T-helper 1 cell treated with Interleukin-12 subunit alpha and Interleukin-12 subunit beta and Interleukin-4 antibody, amounts not matched to agents 30 μg/mL and 1 μg/mL, for 36 hours (primary cell): ENCODE measurements around the gene ARL15.

Source experiments
- H3K27ac Mint-ChIP-seq: one replicate; pipeline ENCODE4 v1.8.0; 2021; ENCODE audit warnings: mild to moderate bottlenecking, mixed read lengths
- H3K27me3 Mint-ChIP-seq: one replicate; pipeline ENCODE4 v1.8.0; 2021; ENCODE audit warnings: low read depth, mixed read lengths
- H3K36me3 Mint-ChIP-seq: one replicate; pipeline ENCODE4 v1.8.0; 2021; ENCODE audit warnings: low read depth, mixed read lengths
- H3K4me1 Mint-ChIP-seq: one replicate; pipeline ENCODE4 v1.8.0; 2021; ENCODE audit warnings: low read depth, mixed read lengths
- H3K4me3 Mint-ChIP-seq: one replicate; pipeline ENCODE4 v1.8.0; 2021; ENCODE audit warnings: mild to moderate bottlenecking, moderate library complexity, mixed read lengths
- H3K9me3 Mint-ChIP-seq: one replicate; pipeline ENCODE4 v1.8.0; 2021; ENCODE audit warnings: mixed read lengths

The ARL15 gene

GRCh38 chr5:54282876-54283275 lies 27.5 kb downstream of the ARL15 start:
- Mint-ChIP-seq H3K36me3 (peaks cover 1% of the 10 kb centered on the region), H3K4me3 (no peak overlapping the region), H3K27ac (no peak overlapping the region), H3K9me3 (peaks cover 19% of the 10 kb centered on the region), H3K4me1 (no peaks in the 10 kb centered on the region), H3K27me3 (no peaks in the 10 kb centered on the region)

- Mint-ChIP-seq H3K9me3 (peaks cover 17% of the 10 kb centered on the region), H3K4me3 (no peak overlapping the region), H3K36me3 (peaks cover 1% of the 10 kb centered on the region), H3K4me1 (no peaks in the 10 kb centered on the region), H3K27me3 (no peaks in the 10 kb centered on the region), H3K27ac (no peak overlapping the region)
Measured at GRCh38 chr5:54281960-54282692, 28.2 kb downstream of the ARL15 start.

GRCh38 chr5:54279960-54280359 lies 30.4 kb downstream of the ARL15 start:
- Mint-ChIP-seq H3K9me3 (peaks cover 12% of the 10 kb centered on the region), H3K4me1 (no peaks in the 10 kb centered on the region), H3K27me3 (no peaks in the 10 kb centered on the region), H3K27ac (no peak overlapping the region), H3K4me3 (no peak overlapping the region), H3K36me3 (peaks cover 1% of the 10 kb centered on the region)

- no peak overlapping the region for H3K4me3 Mint-ChIP-seq
- no peaks in the 10 kb centered on the region for H3K27me3 Mint-ChIP-seq
- peaks cover 3% of the 10 kb centered on the region for H3K9me3 Mint-ChIP-seq
- H3K4me1 Mint-ChIP-seq = no peaks in the 10 kb centered on the region
- no peak overlapping the region for H3K27ac Mint-ChIP-seq
- no peaks in the 10 kb centered on the region for H3K36me3 Mint-ChIP-seq
Measured at GRCh38 chr5:54278979-54279717, 31.2 kb downstream of the ARL15 start.

- H3K36me3 Mint-ChIP-seq = no peaks in the 10 kb centered on the region
- no peak overlapping the region for H3K27ac Mint-ChIP-seq
- H3K27me3 Mint-ChIP-seq = no peaks in the 10 kb centered on the region
- no peak overlapping the region for H3K4me3 Mint-ChIP-seq
- peaks cover 3% of the 10 kb centered on the region for H3K9me3 Mint-ChIP-seq
- H3K4me1 Mint-ChIP-seq = no peaks in the 10 kb centered on the region
Measured at GRCh38 chr5:54278036-54278830, 32.1 kb downstream of the ARL15 start.

- no peaks in the 10 kb centered on the region for H3K27me3 Mint-ChIP-seq
- no peak overlapping the region for H3K4me3 Mint-ChIP-seq
- H3K4me1 Mint-ChIP-seq = no peaks in the 10 kb centered on the region
- no peaks in the 10 kb centered on the region for H3K36me3 Mint-ChIP-seq
- no peak overlapping the region for H3K27ac Mint-ChIP-seq
- H3K9me3 Mint-ChIP-seq = no peaks in the 10 kb centered on the region
Measured at GRCh38 chr5:54276048-54276447, 34.3 kb downstream of the ARL15 start.

GRCh38 chr5:54275361-54275760 lies 35.0 kb downstream of the ARL15 start:
- no peak overlapping the region for H3K27ac Mint-ChIP-seq
- H3K4me3 Mint-ChIP-seq = no peak overlapping the region
- no peaks in the 10 kb centered on the region for H3K27me3 Mint-ChIP-seq
- H3K4me1 Mint-ChIP-seq = no peaks in the 10 kb centered on the region
- H3K36me3 Mint-ChIP-seq = no peaks in the 10 kb centered on the region
- no peaks in the 10 kb centered on the region for H3K9me3 Mint-ChIP-seq

- no peak overlapping the region for H3K27ac Mint-ChIP-seq
- no peaks in the 10 kb centered on the region for H3K36me3 Mint-ChIP-seq
- no peaks in the 10 kb centered on the region for H3K4me1 Mint-ChIP-seq
- H3K27me3 Mint-ChIP-seq = no peaks in the 10 kb centered on the region
- H3K4me3 Mint-ChIP-seq = no peak overlapping the region
- H3K9me3 Mint-ChIP-seq = no peaks in the 10 kb centered on the region
Measured at GRCh38 chr5:54274944-54275343, 35.4 kb downstream of the ARL15 start.

- H3K9me3 Mint-ChIP-seq = no peaks in the 10 kb centered on the region
- H3K4me3 Mint-ChIP-seq = no peak overlapping the region
- H3K4me1 Mint-ChIP-seq = no peaks in the 10 kb centered on the region
- H3K27me3 Mint-ChIP-seq = no peaks in the 10 kb centered on the region
- H3K27ac Mint-ChIP-seq = no peak overlapping the region
- no peaks in the 10 kb centered on the region for H3K36me3 Mint-ChIP-seq
Measured at GRCh38 chr5:54273715-54274114, 36.7 kb downstream of the ARL15 start.

- no peaks in the 10 kb centered on the region for H3K27me3 Mint-ChIP-seq
- H3K27ac Mint-ChIP-seq = no peak overlapping the region
- no peak overlapping the region for H3K4me3 Mint-ChIP-seq
- no peaks in the 10 kb centered on the region for H3K36me3 Mint-ChIP-seq
- H3K4me1 Mint-ChIP-seq = no peaks in the 10 kb centered on the region
- H3K9me3 Mint-ChIP-seq = no peaks in the 10 kb centered on the region
Measured at GRCh38 chr5:54272746-54273145, 37.6 kb downstream of the ARL15 start.

GRCh38 chr5:54270326-54270725 lies 40.0 kb downstream of the ARL15 start:
- Mint-ChIP-seq H3K27ac (no peak overlapping the region), H3K36me3 (no peaks in the 10 kb centered on the region), H3K27me3 (no peaks in the 10 kb centered on the region), H3K9me3 (no peaks in the 10 kb centered on the region), H3K4me1 (no peaks in the 10 kb centered on the region), H3K4me3 (no peak overlapping the region)

GRCh38 chr5:54264574-54264973 lies 45.8 kb downstream of the ARL15 start:
- H3K36me3 Mint-ChIP-seq = no peaks in the 10 kb centered on the region
- H3K27ac Mint-ChIP-seq = no peak overlapping the region
- no peaks in the 10 kb centered on the region for H3K4me1 Mint-ChIP-seq
- peaks cover 4% of the 10 kb centered on the region for H3K27me3 Mint-ChIP-seq
- no peaks in the 10 kb centered on the region for H3K9me3 Mint-ChIP-seq
- no peak overlapping the region for H3K4me3 Mint-ChIP-seq

GRCh38 chr5:54263447-54263846 lies 46.9 kb downstream of the ARL15 start:
- no peaks in the 10 kb centered on the region for H3K4me1 Mint-ChIP-seq
- H3K4me3 Mint-ChIP-seq = no peak overlapping the region
- H3K9me3 Mint-ChIP-seq = no peaks in the 10 kb centered on the region
- H3K27me3 Mint-ChIP-seq = peaks cover 4% of the 10 kb centered on the region
- no peak overlapping the region for H3K27ac Mint-ChIP-seq
- H3K36me3 Mint-ChIP-seq = no peaks in the 10 kb centered on the region

- Mint-ChIP-seq H3K9me3 (no peaks in the 10 kb centered on the region), H3K4me3 (no peak overlapping the region), H3K27ac (no peak overlapping the region), H3K4me1 (peaks cover 2% of the 10 kb centered on the region), H3K27me3 (peaks cover 4% of the 10 kb centered on the region), H3K36me3 (no peaks in the 10 kb centered on the region)
Measured at GRCh38 chr5:54261596-54261995, 48.8 kb downstream of the ARL15 start.

GRCh38 chr5:54259981-54260380 lies 50.4 kb downstream of the ARL15 start:
- H3K4me3 Mint-ChIP-seq = no peak overlapping the region
- H3K27ac Mint-ChIP-seq = no peak overlapping the region
- H3K36me3 Mint-ChIP-seq = no peaks in the 10 kb centered on the region
- H3K27me3 Mint-ChIP-seq = peaks cover 4% of the 10 kb centered on the region
- H3K9me3 Mint-ChIP-seq = no peaks in the 10 kb centered on the region
- H3K4me1 Mint-ChIP-seq = peaks cover 5% of the 10 kb centered on the region
